NCI-H446 (cell line): ENCODE data around the gene FSTL5.

Source experiments
- DNase-seq, 2 experiments: peaks; one replicate each; lab custom pipeline; 2025; lab: John Stamatoyannopoulos, UW

Gene FSTL5

GRCh38 chr4:161936625-161937550, 226.9 kb downstream of the FSTL5 start:
- no peak for DNase-seq

- DNase-seq: no peak
Observed at GRCh38 chr4:161931089-161931488, 232.7 kb downstream of the FSTL5 start.

- DNase-seq: no peak
Observed at GRCh38 chr4:161929956-161930355, 233.8 kb downstream of the FSTL5 start.

- DNase-seq: no peak
Observed at GRCh38 chr4:161926033-161926828, 237.6 kb downstream of the FSTL5 start.

GRCh38 chr4:161920304-161921052, 243.3 kb downstream of the FSTL5 start:
- no peak for DNase-seq

- no peak for DNase-seq
Observed at GRCh38 chr4:161919442-161920220, 244.2 kb downstream of the FSTL5 start.

- DNase-seq: no peak
Observed at GRCh38 chr4:161916035-161916434, 247.8 kb downstream of the FSTL5 start.

- no peak for DNase-seq
Observed at GRCh38 chr4:161907590-161907955, 256.2 kb downstream of the FSTL5 start.

GRCh38 chr4:161906836-161907589, 256.8 kb downstream of the FSTL5 start:
- DNase-seq: no peak

- DNase-seq: no peak
Observed at GRCh38 chr4:161900110-161900509, 263.7 kb downstream of the FSTL5 start.

- no peak for DNase-seq
Observed at GRCh38 chr4:161894493-161895167, 269.2 kb downstream of the FSTL5 start.

GRCh38 chr4:161894014-161894413, 269.8 kb downstream of the FSTL5 start:
- DNase-seq: no peak

GRCh38 chr4:161893566-161893965, 270.2 kb downstream of the FSTL5 start:
- no peak for DNase-seq

- DNase-seq: no peak
Observed at GRCh38 chr4:161892951-161893350, 270.8 kb downstream of the FSTL5 start.

GRCh38 chr4:161883157-161883556, 280.6 kb downstream of the FSTL5 start:
- DNase-seq: no peak

GRCh38 chr4:161881370-161881769, 282.4 kb downstream of the FSTL5 start:
- DNase-seq: no peak

GRCh38 chr4:161869511-161869910, 294.3 kb downstream of the FSTL5 start:
- DNase-seq: no peak

- DNase-seq: no peak
Observed at GRCh38 chr4:161856711-161857326, 307.0 kb downstream of the FSTL5 start.

GRCh38 chr4:161850631-161851030, 313.2 kb downstream of the FSTL5 start:
- DNase-seq: no peak

- DNase-seq: no peak
Observed at GRCh38 chr4:161841759-161842158, 322.0 kb downstream of the FSTL5 start.
